ACC112 (cell line): ENCODE measurements around the gene MFN2.

ENCODE experiments used
- H2AFZ ChIP-seq: fragments of 200-600 bp; sonication (generic); one replicate; pipeline ENCODE4 v1.6.0; 2017; ENCODE audit warnings: antibody characterized with exemption, low read length; ENCODE audit not compliant: unreplicated experiment
- H3K27ac ChIP-seq: fragments of 200-600 bp; sonication (generic); 2 replicates; pipeline ENCODE4 v1.5.1; 2014; ENCODE audit warnings: low read depth, mild to moderate bottlenecking, antibody characterized with exemption, low read length, moderate library complexity
- H3K27me3 ChIP-seq: fragments of 200-600 bp; sonication (generic); 2 replicates; pipeline ENCODE4 v1.6.1; 2014; ENCODE audit warnings: mild to moderate bottlenecking, antibody characterized with exemption, low read length, moderate library complexity, mixed read lengths; ENCODE audit not compliant: insufficient read depth
- H3K36me3 ChIP-seq: fragments of 200-600 bp; sonication (generic); 2 replicates; pipeline ENCODE4 v1.6.1; 2016; ENCODE audit warnings: mild to moderate bottlenecking, antibody characterized with exemption, low read length, moderate library complexity, mixed read lengths; ENCODE audit not compliant: insufficient read depth
- H3K4me1 ChIP-seq: fragments of 200-600 bp; sonication (generic); one replicate; pipeline ENCODE4 v1.6.1; 2016; ENCODE audit warnings: low read length, mixed read lengths; ENCODE audit not compliant: insufficient read depth, unreplicated experiment, control insufficient read depth
- H3K4me3 ChIP-seq: fragments of 200-600 bp; sonication (generic); 2 replicates; pipeline ENCODE4 v1.5.1; 2014; ENCODE audit warnings: mild to moderate bottlenecking, low read depth, low read length
- H3K79me2 ChIP-seq: fragments of 200-600 bp; sonication (generic); one replicate; pipeline ENCODE4 v1.6.0; 2016; ENCODE audit warnings: low read length; ENCODE audit not compliant: control insufficient read depth, unreplicated experiment, insufficient read depth

MFN2 gene

GRCh38 chr1:11942280-11942679 lies 38.0 kb upstream of the MFN2 start:
- Histone ChIP-seq H3K79me2 (peaks cover 36% of the 10 kb centered on the region), H3K36me3 (peaks cover 31% of the 10 kb centered on the region), H3K27ac (no peak overlapping the region), H3K27me3 (no peaks in the 10 kb centered on the region), H2AFZ (no peak overlapping the region), H3K4me1 (peaks cover 20% of the 10 kb centered on the region), H3K4me3 (no peak overlapping the region)

- Histone ChIP-seq H3K79me2 (peaks cover 26% of the 10 kb centered on the region), H3K27ac (no peak overlapping the region), H3K36me3 (peaks cover 43% of the 10 kb centered on the region), H3K27me3 (no peaks in the 10 kb centered on the region), H2AFZ (no peak overlapping the region), H3K4me3 (no peak overlapping the region), H3K4me1 (peaks cover 10% of the 10 kb centered on the region)
Observed at GRCh38 chr1:11943619-11944018, 36.6 kb upstream of the MFN2 start.

GRCh38 chr1:11944358-11944931 lies 35.8 kb upstream of the MFN2 start:
- Histone ChIP-seq H3K27ac (no peak overlapping the region), H3K27me3 (no peaks in the 10 kb centered on the region)

GRCh38 chr1:11946647-11947046 lies 33.6 kb upstream of the MFN2 start:
- H3K79me2 ChIP-seq: peaks cover 12% of the 10 kb centered on the region
- no peaks in the 10 kb centered on the region for H3K27me3 ChIP-seq
- no peak overlapping the region for H3K27ac ChIP-seq
- H2AFZ ChIP-seq: no peak overlapping the region
- H3K4me1 ChIP-seq: no peaks in the 10 kb centered on the region
- H3K36me3 ChIP-seq: peaks cover 51% of the 10 kb centered on the region
- no peak overlapping the region for H3K4me3 ChIP-seq

More at GRCh38 chr1:11944358-11944931, 35.8 kb upstream of the MFN2 start:
- H3K4me1 ChIP-seq: peaks cover 1% of the 10 kb centered on the region
- H2AFZ ChIP-seq: no peak overlapping the region
- H3K79me2 ChIP-seq: peaks cover 18% of the 10 kb centered on the region
- peaks cover 50% of the 10 kb centered on the region for H3K36me3 ChIP-seq
- H3K4me3 ChIP-seq: no peak overlapping the region

- Histone ChIP-seq H3K36me3 (peaks cover 53% of the 10 kb centered on the region), H3K79me2 (peaks cover 6% of the 10 kb centered on the region), H2AFZ (no peak overlapping the region), H3K4me1 (no peaks in the 10 kb centered on the region), H3K4me3 (no peak overlapping the region), H3K27ac (no peak overlapping the region), H3K27me3 (no peaks in the 10 kb centered on the region)
Observed at GRCh38 chr1:11948822-11949458, 31.3 kb upstream of the MFN2 start.

- no peaks in the 10 kb centered on the region for H3K27me3 ChIP-seq
- H3K4me3 ChIP-seq: no peak overlapping the region
- no peaks in the 10 kb centered on the region for H3K4me1 ChIP-seq
- H2AFZ ChIP-seq: no peak overlapping the region
- peaks cover 28% of the 10 kb centered on the region for H3K36me3 ChIP-seq
- H3K27ac ChIP-seq: no peak overlapping the region
- no peaks in the 10 kb centered on the region for H3K79me2 ChIP-seq
Observed at GRCh38 chr1:11951901-11952300, 28.3 kb upstream of the MFN2 start.

- no peaks in the 10 kb centered on the region for H3K4me1 ChIP-seq
- H3K79me2 ChIP-seq: no peaks in the 10 kb centered on the region
- H2AFZ ChIP-seq: no peak overlapping the region
- H3K27me3 ChIP-seq: no peaks in the 10 kb centered on the region
- no peak overlapping the region for H3K27ac ChIP-seq
- H3K4me3 ChIP-seq: no peak overlapping the region
- H3K36me3 ChIP-seq: peaks cover 24% of the 10 kb centered on the region
Observed at GRCh38 chr1:11952455-11953109, 27.7 kb upstream of the MFN2 start.

- Histone ChIP-seq H3K27me3 (no peaks in the 10 kb centered on the region), H3K4me3 (no peak overlapping the region), H2AFZ (no peak overlapping the region), H3K27ac (no peak overlapping the region), H3K79me2 (no peaks in the 10 kb centered on the region), H3K4me1 (no peaks in the 10 kb centered on the region), H3K36me3 (peaks cover 17% of the 10 kb centered on the region; the same call in 1 of the 2 replicates)
Observed at GRCh38 chr1:11955221-11955620, 25.0 kb upstream of the MFN2 start.

GRCh38 chr1:11957398-11957797 lies 22.8 kb upstream of the MFN2 start:
- H3K27ac ChIP-seq: no peak overlapping the region
- H3K79me2 ChIP-seq: no peaks in the 10 kb centered on the region
- peaks cover 12% of the 10 kb centered on the region; the same call in 1 of the 2 replicates for H3K36me3 ChIP-seq
- no peaks in the 10 kb centered on the region for H3K27me3 ChIP-seq
- no peak overlapping the region for H2AFZ ChIP-seq
- no peak overlapping the region for H3K4me3 ChIP-seq
- no peaks in the 10 kb centered on the region for H3K4me1 ChIP-seq

GRCh38 chr1:11957897-11958296 lies 22.3 kb upstream of the MFN2 start:
- Histone ChIP-seq H3K4me3 (no peak overlapping the region), H3K27me3 (no peaks in the 10 kb centered on the region), H3K79me2 (no peaks in the 10 kb centered on the region), H3K27ac (no peak overlapping the region), H3K4me1 (no peaks in the 10 kb centered on the region), H2AFZ (no peak overlapping the region), H3K36me3 (peaks cover 12% of the 10 kb centered on the region; the same call in 1 of the 2 replicates)

- Histone ChIP-seq H3K4me1 (no peaks in the 10 kb centered on the region), H3K79me2 (no peaks in the 10 kb centered on the region), H3K27ac (no peak overlapping the region), H2AFZ (no peak overlapping the region), H3K4me3 (no peak overlapping the region), H3K36me3 (peaks cover 12% of the 10 kb centered on the region; the same call in 1 of the 2 replicates), H3K27me3 (no peaks in the 10 kb centered on the region)
Observed at GRCh38 chr1:11960276-11960675, 20.0 kb upstream of the MFN2 start.
